Measurements from ENCODE around the gene TUBA3E.
"Not testable (repeated sequence)": the region's sequence is repeated elsewhere in the genome, so short reads cannot be mapped to it uniquely, and the experiment has no call there.

The TUBA3E gene

GRCh38 chr2:130162968-130163367 is 35.3 kb downstream of the TUBA3E start:
- in situ Hi-C loops (cut with HindIII; ENCODE audit: low pct_ligation_motif_present, low sequenced_read_pairs): no loop called here
- Histone ChIP-seq H3K4me3 (ENCODE audit: low read depth, low read length) (no peak overlapping the region), H3K27me3 (replicated peaks) (no peaks in the 10 kb centered on the region), H3K27ac (no peak overlapping the region), H3K36me3 (replicated peaks) (peaks cover 13% of the 10 kb centered on the region)
- no peak for DNase-seq
- TF ChIP-seq, protein P1, sequence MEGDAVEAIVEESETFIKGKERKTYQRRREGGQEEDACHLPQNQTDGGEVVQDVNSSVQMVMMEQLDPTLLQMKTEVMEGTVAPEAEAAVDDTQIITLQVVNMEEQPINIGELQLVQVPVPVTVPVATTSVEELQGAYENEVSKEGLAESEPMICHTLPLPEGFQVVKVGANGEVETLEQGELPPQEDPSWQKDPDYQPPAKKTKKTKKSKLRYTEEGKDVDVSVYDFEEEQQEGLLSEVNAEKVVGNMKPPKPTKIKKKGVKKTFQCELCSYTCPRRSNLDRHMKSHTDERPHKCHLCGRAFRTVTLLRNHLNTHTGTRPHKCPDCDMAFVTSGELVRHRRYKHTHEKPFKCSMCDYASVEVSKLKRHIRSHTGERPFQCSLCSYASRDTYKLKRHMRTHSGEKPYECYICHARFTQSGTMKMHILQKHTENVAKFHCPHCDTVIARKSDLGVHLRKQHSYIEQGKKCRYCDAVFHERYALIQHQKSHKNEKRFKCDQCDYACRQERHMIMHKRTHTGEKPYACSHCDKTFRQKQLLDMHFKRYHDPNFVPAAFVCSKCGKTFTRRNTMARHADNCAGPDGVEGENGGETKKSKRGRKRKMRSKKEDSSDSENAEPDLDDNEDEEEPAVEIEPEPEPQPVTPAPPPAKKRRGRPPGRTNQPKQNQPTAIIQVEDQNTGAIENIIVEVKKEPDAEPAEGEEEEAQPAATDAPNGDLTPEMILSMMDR (IDR thresholded peaks at IDR 0.05; ENCODE audit: low read depth, low read length, missing control alignments): no peak

GRCh38 chr2:130162486-130162885 is 35.8 kb downstream of the TUBA3E start:
- H3K27ac ChIP-seq; H3K27me3 ChIP-seq (replicated peaks); DNase-seq; H3K4me3 ChIP-seq (ENCODE audit: low read depth, low read length); in situ Hi-C loops (cut with HindIII; ENCODE audit: low pct_ligation_motif_present, low sequenced_read_pairs): not testable (repeated sequence)
- peaks cover 13% of the 10 kb centered on the region for H3K36me3 ChIP-seq (replicated peaks)

DNA sequence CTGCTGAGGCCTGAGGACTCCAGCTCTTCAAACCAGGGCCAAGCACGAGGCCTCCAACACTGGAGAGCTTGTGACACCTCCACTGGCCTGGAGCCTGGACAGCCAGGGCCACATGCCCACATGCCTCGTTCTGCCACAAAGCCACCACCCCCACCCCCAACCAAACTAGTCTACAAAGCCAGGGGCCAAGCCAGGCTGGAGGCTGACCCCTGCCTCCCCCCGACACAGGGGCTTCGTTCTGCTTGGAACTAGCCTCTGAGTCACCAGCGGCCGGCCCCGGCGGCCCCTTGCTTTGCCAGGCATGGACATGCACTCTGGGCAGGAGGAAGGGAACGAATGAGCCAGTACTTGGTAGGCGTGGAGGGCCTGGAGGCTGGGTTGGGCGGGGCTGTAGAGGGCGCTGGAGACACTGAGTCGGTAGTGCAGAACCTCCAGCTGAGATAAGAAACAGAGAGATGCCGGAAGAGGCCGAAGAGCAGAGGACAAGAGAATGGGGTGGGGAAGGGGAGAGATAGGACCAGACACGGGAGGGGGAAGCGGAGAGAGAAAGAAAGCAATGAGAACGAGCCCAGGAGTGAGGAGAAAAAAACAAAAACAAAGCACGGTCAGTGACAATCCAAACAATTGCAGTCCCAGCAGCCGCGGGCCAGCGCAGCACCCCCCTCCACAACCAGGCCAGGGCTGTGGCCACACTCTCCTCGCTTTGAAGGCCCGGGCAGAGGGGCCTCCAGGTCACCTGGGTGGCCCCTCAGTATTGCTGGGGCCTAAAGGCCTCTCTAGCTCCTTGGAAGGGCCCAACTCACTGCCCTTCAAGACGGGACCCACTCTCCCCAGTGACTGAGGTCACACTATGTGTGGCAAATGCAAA is 37.2 kb downstream of the TUBA3E start:
- TF ChIP-seq, protein P1 (IDR thresholded peaks at IDR 0.05; ENCODE audit: low read depth, low read length, missing control alignments): peak; percentile 20
- not testable (repeated sequence) for H3K27ac ChIP-seq

DNA sequence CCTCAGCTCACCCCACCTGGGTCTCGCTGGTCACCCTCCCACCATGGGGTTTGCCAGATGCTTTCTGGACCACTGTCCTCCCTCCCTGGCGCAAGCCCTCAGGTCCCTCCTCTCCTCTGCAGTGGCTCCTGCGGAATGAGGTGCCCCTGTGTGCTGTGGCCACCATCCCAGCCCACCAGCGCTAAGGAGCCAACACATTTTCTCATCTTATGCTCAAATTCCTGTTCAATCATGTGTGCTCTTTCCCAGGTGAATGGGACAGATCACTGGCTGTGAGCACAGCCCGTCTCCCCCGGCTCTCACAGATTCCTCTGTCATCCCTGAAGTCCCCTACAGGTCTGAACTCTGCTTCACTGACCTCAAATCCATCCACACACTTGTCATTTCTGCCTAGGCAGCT is 38.1 kb downstream of the TUBA3E start:
- peaks cover 10% of the 10 kb centered on the region for H3K36me3 ChIP-seq (replicated peaks)
- in situ Hi-C loops (cut with HindIII; ENCODE audit: low pct_ligation_motif_present, low sequenced_read_pairs): no loop called here
- TF ChIP-seq, protein P1 (IDR thresholded peaks at IDR 0.05; ENCODE audit: low read depth, low read length, missing control alignments): no peak

More for the DNA sequence above, 37.2 kb downstream of the TUBA3E start:
- DNase-seq; in situ Hi-C loops (cut with HindIII; ENCODE audit: low pct_ligation_motif_present, low sequenced_read_pairs); H3K27me3 ChIP-seq (replicated peaks); H3K4me3 ChIP-seq (ENCODE audit: low read depth, low read length): not testable (repeated sequence)
- H3K36me3 ChIP-seq (replicated peaks): peaks cover 13% of the 10 kb centered on the region

GRCh38 chr2:130159376-130159775 is 38.9 kb downstream of the TUBA3E start:
- in situ Hi-C loops (cut with HindIII; ENCODE audit: low pct_ligation_motif_present, low sequenced_read_pairs); H3K27ac ChIP-seq; H3K4me3 ChIP-seq (ENCODE audit: low read depth, low read length); H3K27me3 ChIP-seq (replicated peaks); DNase-seq: not testable (repeated sequence)
- peaks cover 15% of the 10 kb centered on the region for H3K36me3 ChIP-seq (replicated peaks)

More for the DNA sequence above, 38.1 kb downstream of the TUBA3E start:
- DNase-seq: no peak
- Histone ChIP-seq H3K27me3 (replicated peaks) (no peaks in the 10 kb centered on the region), H3K4me3 (ENCODE audit: low read depth, low read length) (no peak overlapping the region), H3K27ac (no peak overlapping the region)

- Histone ChIP-seq H3K27me3 (replicated peaks) (no peaks in the 10 kb centered on the region), H3K4me3 (ENCODE audit: low read depth, low read length) (no peak overlapping the region), H3K36me3 (replicated peaks) (peaks cover 9% of the 10 kb centered on the region), H3K27ac (no peak overlapping the region)
- DNase-seq: no peak
- in situ Hi-C loops (cut with HindIII; ENCODE audit: low pct_ligation_motif_present, low sequenced_read_pairs): no loop called here
- TF ChIP-seq, protein P1 (IDR thresholded peaks at IDR 0.05; ENCODE audit: low read depth, low read length, missing control alignments): no peak
Measured at GRCh38 chr2:130158631-130159030, 39.6 kb downstream of the TUBA3E start.

DNA sequence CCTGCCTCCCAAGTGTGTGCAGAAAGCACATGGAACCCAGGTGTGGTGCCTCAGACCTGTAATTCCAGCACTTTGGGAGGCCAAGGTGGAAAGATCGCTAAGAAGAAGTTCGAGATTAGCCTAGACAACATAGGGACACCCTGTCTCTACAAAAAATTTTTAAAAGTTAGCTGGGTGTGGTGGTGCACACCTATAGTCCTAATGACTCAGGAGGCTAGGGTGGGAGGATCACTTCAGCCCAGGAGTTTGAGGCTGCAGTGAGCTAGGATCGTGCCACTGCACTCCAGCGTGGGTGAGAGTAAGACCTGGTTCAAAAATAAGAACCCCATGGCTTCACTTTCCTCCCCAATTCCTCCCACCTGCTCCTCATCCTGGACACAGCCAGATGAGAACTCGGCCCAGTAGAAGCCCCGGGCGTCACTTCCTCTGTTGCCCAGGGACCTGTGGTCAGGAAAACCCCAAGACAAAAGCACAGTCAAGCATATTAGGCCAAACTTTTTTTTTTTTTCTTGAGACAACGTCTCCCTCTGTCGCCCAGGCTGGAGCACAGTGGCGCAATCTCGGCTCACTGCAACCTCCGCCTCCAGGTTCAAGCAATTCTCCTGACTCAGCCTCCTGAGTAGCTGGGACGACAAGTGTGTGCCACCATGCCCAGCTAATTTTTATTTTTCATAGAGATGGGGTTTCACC is 40.3 kb downstream of the TUBA3E start:
- H3K36me3 ChIP-seq (replicated peaks); in situ Hi-C loops (cut with HindIII; ENCODE audit: low pct_ligation_motif_present, low sequenced_read_pairs); H3K27me3 ChIP-seq (replicated peaks); H3K27ac ChIP-seq; H3K4me3 ChIP-seq (ENCODE audit: low read depth, low read length): not testable (repeated sequence)
- peak; percentile 16 for DNase-seq

GRCh38 chr2:130157354-130157753 is 40.9 kb downstream of the TUBA3E start:
- H3K27ac ChIP-seq; DNase-seq; in situ Hi-C loops (cut with HindIII; ENCODE audit: low pct_ligation_motif_present, low sequenced_read_pairs); H3K4me3 ChIP-seq (ENCODE audit: low read depth, low read length); H3K27me3 ChIP-seq (replicated peaks): not testable (repeated sequence)
- peaks cover 12% of the 10 kb centered on the region for H3K36me3 ChIP-seq (replicated peaks)
